Chondrocyte (in vitro differentiated cells): Measurements from ENCODE around the gene OVCA2. TPM values are rescaled to one million over a fixed set of nuclear protein-coding genes. Genes with fewer than 3 reads are reported as not detected.
A peak's percentile ranks its signal among the peaks of the same experiment; 100 is the strongest.

ENCODE experiments used
- DNase-seq: peaks from one replicate; pipeline ENCODE4 v3.0.0; 2021; ENCODE audit warnings: mixed read lengths, low spot score
- H3K27ac Mint-ChIP-seq: one replicate; pipeline ENCODE4 v1.8.0; 2021; ENCODE audit warnings: mild to moderate bottlenecking, moderate library complexity, mixed read lengths; ENCODE audit not compliant: unreplicated experiment
- H3K27me3 Mint-ChIP-seq: 2 replicates; pipeline ENCODE4 v1.8.0; 2021; ENCODE audit warnings: low read depth, mixed read lengths
- H3K36me3 Mint-ChIP-seq: 2 replicates; pipeline ENCODE4 v1.8.0; 2021; ENCODE audit warnings: low read depth, mixed read lengths
- H3K4me1 Mint-ChIP-seq: 2 replicates; pipeline ENCODE4 v1.8.0; 2021; ENCODE audit warnings: low read depth, mild to moderate bottlenecking, mixed read lengths
- H3K4me3 Mint-ChIP-seq: one replicate; pipeline ENCODE4 v1.8.0; 2021; ENCODE audit warnings: mild to moderate bottlenecking, moderate library complexity, mixed read lengths; ENCODE audit not compliant: unreplicated experiment
- H3K9me3 Mint-ChIP-seq: 2 replicates; pipeline ENCODE4 v1.8.0; 2021; ENCODE audit warnings: low read depth, mixed read lengths
- CTCF ChIP-seq: fragments of 200-600 bp; sonication (generic); IDR thresholded peaks from 2 replicates; pipeline ENCODE4 v1.5.0; 2021; ENCODE audit warnings: antibody characterized with exemption, mild to moderate bottlenecking, moderate library complexity
- total RNA-seq: library from RNA; stranded (reverse); gene quantifications from 3 replicates; pipeline ENCODE4 v1.2.1, GENCODE V29; 2021

Gene OVCA2
- total RNA-seq, 1 donor from 2014 or later, result 30.1 TPM

GRCh38 chr17:2071455-2072281 is 29.8 kb downstream of the OVCA2 start:
- no peak overlapping the region for H3K4me3 Mint-ChIP-seq
- peak overlapping the region; percentile 61 for H3K27ac Mint-ChIP-seq
- no peaks in the 10 kb centered on the region for H3K27me3 Mint-ChIP-seq
- peaks cover 6% of the 10 kb centered on the region for H3K36me3 Mint-ChIP-seq
- no peak for DNase-seq
- H3K9me3 Mint-ChIP-seq, result no peaks in the 10 kb centered on the region
- TF ChIP-seq CTCF, result no peak
- peaks cover 61% of the 10 kb centered on the region for H3K4me1 Mint-ChIP-seq

- Mint-ChIP-seq H3K27me3 (no peaks in the 10 kb centered on the region), H3K27ac (no peak overlapping the region), H3K36me3 (peaks cover 21% of the 10 kb centered on the region), H3K9me3 (no peaks in the 10 kb centered on the region), H3K4me3 (no peak overlapping the region), H3K4me1 (peaks cover 45% of the 10 kb centered on the region)
- TF ChIP-seq CTCF, result no peak
- no peak for DNase-seq
Observed at GRCh38 chr17:2074919-2075318, 33.1 kb downstream of the OVCA2 start.

GRCh38 chr17:2075336-2076086 is 33.7 kb downstream of the OVCA2 start:
- Mint-ChIP-seq H3K36me3 (peaks cover 21% of the 10 kb centered on the region), H3K9me3 (no peaks in the 10 kb centered on the region), H3K4me1 (peaks cover 45% of the 10 kb centered on the region), H3K27ac (peak overlapping the region; percentile 59), H3K4me3 (no peak overlapping the region), H3K27me3 (no peaks in the 10 kb centered on the region)
- DNase-seq, result no peak
- no peak for TF ChIP-seq CTCF

GRCh38 chr17:2076087-2076984 is 34.5 kb downstream of the OVCA2 start:
- TF ChIP-seq CTCF, result no peak
- H3K4me1 Mint-ChIP-seq, result peaks cover 37% of the 10 kb centered on the region
- H3K9me3 Mint-ChIP-seq, result no peaks in the 10 kb centered on the region
- H3K4me3 Mint-ChIP-seq, result no peak overlapping the region
- peak overlapping the region; percentile 49 for H3K27ac Mint-ChIP-seq
- no peak for DNase-seq
- H3K27me3 Mint-ChIP-seq, result no peaks in the 10 kb centered on the region
- peaks cover 22% of the 10 kb centered on the region for H3K36me3 Mint-ChIP-seq

GRCh38 chr17:2077040-2077439 is 35.2 kb downstream of the OVCA2 start:
- no peak overlapping the region for H3K27ac Mint-ChIP-seq

More at GRCh38 chr17:2077040-2077439, 35.2 kb downstream of the OVCA2 start:
- TF ChIP-seq CTCF, result no peak
- Mint-ChIP-seq H3K36me3 (peaks cover 26% of the 10 kb centered on the region), H3K27me3 (no peaks in the 10 kb centered on the region), H3K9me3 (no peaks in the 10 kb centered on the region), H3K4me3 (no peak overlapping the region), H3K4me1 (peaks cover 33% of the 10 kb centered on the region)
- no peak for DNase-seq
